H1 (cell line): ENCODE results near the gene MECR. TPM values are rescaled to one million over a fixed set of nuclear protein-coding genes. Genes with fewer than 3 reads are reported as not detected.

Source experiments
- CTCF ChIA-PET: fragments of 300-600 bp; sonication (Branson Sonifier 250); formaldehyde crosslinking; loops from one replicate; lab custom pipeline; 2021; ENCODE audit not compliant: partially characterized antibody; lab: Charles Lee
- POLR2A ChIA-PET: fragments of 300-600 bp; sonication (Branson Sonifier 250); formaldehyde crosslinking; loops from one replicate; lab custom pipeline; 2021; ENCODE audit warnings: inconsistent platforms; ENCODE audit not compliant: partially characterized antibody; lab: Charles Lee
- DNase-seq, 2 experiments: peaks; one replicate each; pipeline versions ENCODE4 v3.0.0 to v3.0.0-alpha.2; 2010 to 2022; ENCODE audit warnings: low spot score in 2 of 2, low read depth in 1 of 2, mixed read lengths in 1 of 2
- FAIRE-seq: peaks from 2 replicates; lab custom pipeline; 2011; peaks lifted over from hg19 to GRCh38; lab: Jason Lieb, UNC
- H2AFZ ChIP-seq: 2 replicates; pipeline ENCODE4 v1.8.1; 2012; ENCODE audit warnings: low read length, inconsistent platforms
- H2AK5ac ChIP-seq: 2 replicates; pipeline ENCODE4 v1.6.1; 2013; ENCODE audit warnings: low read depth, low read length
- H2BK120ac ChIP-seq: replicated peaks from 2 replicates; pipeline ENCODE3; 2013; ENCODE audit warnings: low read depth, low read length, inconsistent platforms
- H2BK12ac ChIP-seq: 2 replicates; pipeline ENCODE4 v1.6.1; 2013; ENCODE audit warnings: low read depth, low read length
- H2BK15ac ChIP-seq: 2 replicates; pipeline ENCODE4 v1.6.1; 2013; ENCODE audit warnings: low read length
- H2BK20ac ChIP-seq: 2 replicates; pipeline ENCODE4 v1.6.1; 2013; ENCODE audit warnings: low read length
- H2BK5ac ChIP-seq: 2 replicates; pipeline ENCODE4 v1.6.1; 2013; ENCODE audit warnings: low read depth, low read length
- H3K14ac ChIP-seq: 2 replicates; pipeline ENCODE4 v1.6.1; 2013; ENCODE audit warnings: inconsistent platforms; ENCODE audit not compliant: insufficient read length
- H3K18ac ChIP-seq: 2 replicates; pipeline ENCODE4 v1.6.1; 2013; ENCODE audit warnings: low read length; ENCODE audit errors: extremely low read depth
- H3K23ac ChIP-seq: 2 replicates; pipeline ENCODE4 v1.6.1; 2013; ENCODE audit warnings: inconsistent platforms; ENCODE audit not compliant: insufficient read length
- H3K23me2 ChIP-seq: 2 replicates; pipeline ENCODE4 v1.6.1; 2013; ENCODE audit warnings: low read depth, low read length
- H3K27ac ChIP-seq: 2 replicates; pipeline ENCODE4 v1.6.1; 2011; ENCODE audit warnings: low read depth, low read length, inconsistent platforms
- H3K27me3 ChIP-seq, 4 experiments: replicated peaks in 1 of 4; 1 replicate in 1 of 4; 2 replicates in 3 of 4; pipeline versions ENCODE4 v1.6.1 to v1.8.1; 2011 to 2013; ENCODE audit warnings: low read length in 3 of 4, mild to moderate bottlenecking in 3 of 4, inconsistent platforms in 2 of 4, mixed read lengths in 2 of 4, moderate library complexity in 1 of 4; ENCODE audit not compliant: control insufficient read depth in 3 of 4, insufficient read depth in 3 of 4; ENCODE audit errors: extremely low read depth in 1 of 4
- H3K36me3 ChIP-seq, 4 experiments: 2 replicates each; pipeline versions ENCODE4 v1.6.1 to v1.8.1; 2011 to 2013; ENCODE audit warnings: mild to moderate bottlenecking in 4 of 4, low read length in 3 of 4, moderate library complexity in 2 of 4, control low read depth in 1 of 4, inconsistent platforms in 1 of 4; ENCODE audit not compliant: insufficient read depth in 4 of 4, control insufficient read depth in 2 of 4
- H3K4ac ChIP-seq: replicated peaks from 2 replicates; pipeline ENCODE3; 2013; ENCODE audit warnings: low read length, low read depth, mixed read lengths, inconsistent platforms; ENCODE audit not compliant: insufficient read length
- H3K4me1 ChIP-seq, 4 experiments: replicated peaks in 1 of 4; 1 replicate in 1 of 4; 2 replicates in 3 of 4; pipeline versions ENCODE4 v1.6.1 to v1.8.1; 2011 to 2013; ENCODE audit warnings: low read length in 3 of 4, inconsistent platforms in 2 of 4, mixed read lengths in 1 of 4; ENCODE audit not compliant: insufficient read depth in 4 of 4, control insufficient read depth in 3 of 4
- H3K4me2 ChIP-seq, 2 experiments: 2 replicates each; pipeline versions ENCODE4 v1.6.1 to v1.8.1; 2011 to 2013; ENCODE audit warnings: low read depth in 2 of 2, low read length in 2 of 2, control low read depth in 1 of 2, inconsistent platforms in 1 of 2, mild to moderate bottlenecking in 1 of 2; ENCODE audit not compliant: insufficient read depth in 1 of 2
- H3K4me3 ChIP-seq, 4 experiments: fragments of 200-600, 300-600 bp in 1 of 4; sonication (generic), shearing (Covaris generic), sonication (Bioruptor Twin) in 1 of 4; 2 replicates each; pipeline versions ENCODE4 v1.5.1 to v1.8.1; 2011 to 2016; ENCODE audit warnings: low read length in 4 of 4, low read depth in 3 of 4, control low read depth in 2 of 4, inconsistent platforms in 2 of 4, mild to moderate bottlenecking in 2 of 4, mixed read lengths in 1 of 4, moderate library complexity in 1 of 4; ENCODE audit not compliant: insufficient read depth in 2 of 4; ENCODE audit errors: extremely low read depth in 1 of 4
- H3K56ac ChIP-seq: replicated peaks from 2 replicates; pipeline ENCODE3; 2013; ENCODE audit warnings: low read depth, mild to moderate bottlenecking, mixed read lengths, low read length, inconsistent platforms; ENCODE audit not compliant: insufficient read length
- H3K79me1 ChIP-seq: 2 replicates; pipeline ENCODE4 v1.6.1; 2013; ENCODE audit warnings: low read depth, low read length, control low read depth
- H3K79me2 ChIP-seq, 2 experiments: 2 replicates each; pipeline versions ENCODE4 v1.6.1 to v1.8.1; 2012 to 2013; ENCODE audit warnings: low read length in 2 of 2, mild to moderate bottlenecking in 2 of 2, inconsistent platforms in 1 of 2; ENCODE audit not compliant: insufficient read depth in 2 of 2, control insufficient read depth in 1 of 2
- H3K9ac ChIP-seq, 4 experiments: replicated peaks in 1 of 4; 1 replicate in 1 of 4; 2 replicates in 3 of 4; pipeline versions ENCODE4 v1.6.1 to v1.8.1; 2011 to 2013; ENCODE audit warnings: low read depth in 3 of 4, low read length in 3 of 4, control low read depth in 2 of 4, mild to moderate bottlenecking in 2 of 4, moderate library complexity in 2 of 4, inconsistent platforms in 1 of 4; ENCODE audit errors: extremely low read depth in 1 of 4
- H3K9me3 ChIP-seq, 2 experiments: 2 replicates each; pipeline versions ENCODE4 v1.6.1 to v1.8.1; 2012 to 2013; ENCODE audit warnings: mild to moderate bottlenecking in 2 of 2, moderate library complexity in 2 of 2, control low read depth in 1 of 2, inconsistent platforms in 1 of 2, low read depth in 1 of 2, low read length in 1 of 2, mixed read lengths in 1 of 2; ENCODE audit not compliant: insufficient read depth in 2 of 2
- H4K20me1 ChIP-seq, 2 experiments: replicated peaks in 1 of 2; 2 replicates each; pipeline versions ENCODE3 to v1.8.1; 2011 to 2013; ENCODE audit warnings: inconsistent platforms in 2 of 2, low read length in 2 of 2, mild to moderate bottlenecking in 1 of 2; ENCODE audit not compliant: insufficient read depth in 2 of 2, control insufficient read depth in 1 of 2
- H4K5ac ChIP-seq: 2 replicates; pipeline ENCODE4 v1.6.1; 2013; ENCODE audit warnings: low read length, low read depth, mixed read lengths, inconsistent platforms; ENCODE audit not compliant: insufficient read length
- H4K8ac ChIP-seq: 2 replicates; pipeline ENCODE4 v1.8.0; 2013; ENCODE audit warnings: mild to moderate bottlenecking, moderate library complexity, low read length, inconsistent platforms; ENCODE audit not compliant: insufficient read depth; ENCODE audit errors: extremely low read depth
- H4K91ac ChIP-seq: replicated peaks from 2 replicates; pipeline ENCODE3; 2013; ENCODE audit warnings: low read length, mixed read lengths, inconsistent platforms; ENCODE audit not compliant: insufficient read length
- KDM4A ChIP-seq: IDR thresholded peaks from one replicate; pipeline ENCODE4 v1.7.1; 2012; ENCODE audit warnings: low read depth, mild to moderate bottlenecking, moderate library complexity, low read length, inconsistent platforms; ENCODE audit not compliant: severe bottlenecking
- SIN3A ChIP-seq, 2 experiments: IDR thresholded peaks in 1 of 2; conservative IDR thresholded peaks in 1 of 2; 2 replicates each; pipeline ENCODE4 v1.6.1; 2011 to 2012; ENCODE audit warnings: low read length in 2 of 2, improper control_type of control experiment in 1 of 2, low read depth in 1 of 2, mild to moderate bottlenecking in 1 of 2
- SP4 ChIP-seq: IDR thresholded peaks from 2 replicates; pipeline ENCODE4 v1.6.1; 2012; ENCODE audit warnings: low read length, inconsistent platforms
- WGBS, 2 experiments: shearing (Covaris generic) in 1 of 2; methylation state at CpG; one replicate each; pipeline versions ENCODE4 v1.1.6 to v1.1.7; 2013 to 2015; ENCODE audit warnings: low lambda C conversion rate in 2 of 2, mixed read lengths in 2 of 2, inconsistent platforms in 1 of 2, low coverage in 1 of 2, missing lambda C conversion rate in 1 of 2; ENCODE audit not compliant: insufficient replicate concordance in 2 of 2, insufficient coverage in 1 of 2, insufficient read length in 1 of 2; ENCODE audit errors: extremely low coverage in 1 of 2, missing lambda C conversion rate in 1 of 2; 5-methylcytosine and 5-hydroxymethylcytosine counted together
- polyA plus RNA-seq, 7 experiments: library from polyadenylated mRNA; depleted of rRNA in 3 of 7; stranded (reverse) in 5 of 7; unstranded in 2 of 7; fragments of >200 nt in 5 of 7; fragments of 200-250 nt in 2 of 7; gene quantifications; 1 replicate in 5 of 7; 2 replicates in 1 of 7; 4 replicates in 1 of 7; pipeline versions ENCODE4 v1.2.1 to v1.2.3, GENCODE V29; 2011 to 2013; ENCODE audit warnings: missing spikeins in 2 of 7, mixed read lengths in 2 of 7
- total RNA-seq: library from RNA; stranded (reverse); fragmentation: NEBNext Ultra II Directional; extraction: Animal tissue kit (Norgen Biotek cat#: 25700); gene quantifications from 2 replicates; pipeline ENCODE4 v1.2.1, GENCODE V29; 2021

MECR gene
- total and polyA plus RNA-seq, 2 of the 8 experiments (the other 6 are each of a cell fraction or from before 2014, with no cell fraction given): 24.2 to 24.4 TPM

- H3K14ac ChIP-seq: no peak overlapping the region
- no peak overlapping the region for H3K56ac ChIP-seq
- no peak overlapping the region for H2BK15ac ChIP-seq
- no peak overlapping the region for H2AK5ac ChIP-seq
- 95% methylated on average over 3 of the region's 3 CpGs; no CpG with 5 or more reads in 1 of the 2 experiments for WGBS, 2 experiments
- H3K79me2 ChIP-seq: no peaks in the 10 kb centered on the region
- H4K5ac ChIP-seq: no peak overlapping the region
- CTCF ChIA-PET: interaction anchor here (1.0 to 1.6 kb wide), 7 partner anchors 9 to 138 kb away, joined by 3 to 6 read pairs (median 4); no protein-coding TSS in a partner anchor
- no peak overlapping the region for H2BK20ac ChIP-seq
- no peaks in the 10 kb centered on the region for H4K20me1 ChIP-seq
- no peak overlapping the region for H3K18ac ChIP-seq
- H2BK5ac ChIP-seq: no peak overlapping the region
- 0 out of 8 replicates have a peak, but pooled peaks cover 0 to 7% (median 0%) of the 10 kb centered on the region in 4 experiments for H3K36me3 ChIP-seq
- no peak overlapping the region for H2AFZ ChIP-seq
- no peak overlapping the region for H4K8ac ChIP-seq
- H3K27ac ChIP-seq: no peak overlapping the region
- H4K91ac ChIP-seq: no peak overlapping the region
- peaks cover 0 to 7% (median 5%) of the 10 kb centered on the region in 4 experiments; a peak in 6 of 7 replicates for H3K4me1 ChIP-seq
- peaks cover 4% of the 10 kb centered on the region; the same call in 1 of the 2 replicates for H3K79me1 ChIP-seq
- no peaks in the 10 kb centered on the region; the same call in 1 of the 2 replicates for H3K23me2 ChIP-seq
- H2BK12ac ChIP-seq: no peak overlapping the region
- no peaks in the 10 kb centered on the region for H3K27me3 ChIP-seq
- H3K9ac ChIP-seq: no peak overlapping the region
- no peak overlapping the region for H3K4me2 ChIP-seq
- H3K23ac ChIP-seq: no peak overlapping the region
- H3K4ac ChIP-seq: no peak overlapping the region
- no peaks in the 10 kb centered on the region for H3K9me3 ChIP-seq
- H3K4me3 ChIP-seq: no peak overlapping the region
- FAIRE-seq (no peak), DNase-seq (no peak)
- no peak for TF ChIP-seq SP4
- TF ChIP-seq SIN3A (conservative IDR thresholded peaks at IDR 0.05 in 1 of 2, IDR thresholded peaks at IDR 0.05 in 1 of 2; ENCODE audit: low read depth in 1 of 2, low read length in 2 of 2): no peak
- no peak for TF ChIP-seq KDM4A
- H2BK120ac ChIP-seq: no peak overlapping the region
- POLR2A ChIA-PET: no interaction called here
Observed at GRCh38 chr1:29278124-29278523, 47.4 kb upstream of the MECR start.
